K562 (cell line): ENCODE data around the gene CCDC13. TPM values are rescaled to one million over a fixed set of nuclear protein-coding genes. Genes with fewer than 3 reads are reported as not detected.

Experiments used
- ARHGAP35 ChIP-seq: fragments of 450-650 bp; IDR thresholded peaks from 2 replicates; pipeline ENCODE4 v1.6.1; 2018; ENCODE audit not compliant: partially characterized antibody
- GTF2E2 ChIP-seq: fragments of 200-800 bp; sonication (Bioruptor generic); IDR thresholded peaks from 2 replicates; pipeline ENCODE4 v1.6.1; 2016; ENCODE audit warnings: missing genetic modification characterization, missing compliant biosample characterization
- HNRNPUL1 ChIP-seq: fragments of 200-400 bp; formaldehyde crosslinking; IDR thresholded peaks from 2 replicates; pipeline ENCODE4 v1.6.1; 2017; ENCODE audit warnings: low read length
- KDM1A ChIP-seq, 2 experiments: fragments of 450-650 bp; IDR thresholded peaks; 2 replicates each; pipeline ENCODE4 v1.6.1; 2016; ENCODE audit warnings: mild to moderate bottlenecking in 2 of 2
- L3MBTL2 ChIP-seq: fragments of 450-650 bp; IDR thresholded peaks from 2 replicates; pipeline ENCODE4 v1.6.1; 2016; ENCODE audit warnings: mild to moderate bottlenecking, moderate library complexity
- PYGO2 ChIP-seq: fragments of 450-650 bp; IDR thresholded peaks from 2 replicates; pipeline ENCODE4 v1.6.1; 2016; ENCODE audit warnings: mild to moderate bottlenecking, missing genetic modification characterization, moderate library complexity, missing compliant biosample characterization
- RBM25 ChIP-seq: fragments of 200-400 bp; formaldehyde crosslinking; IDR thresholded peaks from 2 replicates; pipeline ENCODE4 v1.6.1; 2018; ENCODE audit warnings: low read length, low read depth, moderate library complexity; ENCODE audit not compliant: severe bottlenecking
- TCF3 ChIP-seq: sonication (generic); formaldehyde crosslinking; IDR thresholded peaks from 2 replicates; pipeline ENCODE4 v1.4.0; 2020; ENCODE audit warnings: mild to moderate bottlenecking, missing genetic modification reagents
- ZNF699 ChIP-seq: fragments of 250-450 bp; sonication (Bioruptor Pico); IDR thresholded peaks from 2 replicates; pipeline ENCODE4 v1.8.0; 2021; ENCODE audit warnings: mild to moderate bottlenecking, moderate library complexity; ENCODE audit not compliant: insufficient replicate concordance
- polyA plus RNA-seq, 8 experiments: library from polyadenylated mRNA; depleted of rRNA in 4 of 8; stranded (reverse) in 5 of 8; unstranded in 3 of 8; fragments of >200 nt; fragmentation: Nextera tagmentation in 2 of 8; fragmentation: Illumina TruSeq in 1 of 8; extraction: Ambion mirVana in 2 of 8; extraction: Trizol in 1 of 8; gene quantifications; 2 replicates each; pipeline versions ENCODE4 v1.2.1 to v1.2.3, GENCODE V29; 2011 to 2014; ENCODE audit warnings: inconsistent platforms in 1 of 8, missing spikeins in 1 of 8
- total RNA-seq, 7 experiments: library from RNA; depleted of rRNA in 6 of 7; stranded (reverse); fragments of >200 nt in 6 of 7; fragmentation: Illumina TruSeq in 2 of 7; extraction: Trizol in 2 of 7; gene quantifications; 2 replicates each; pipeline versions ENCODE4 v1.2.1 to v1.2.3, GENCODE V29; 2011 to 2021; ENCODE audit warnings: low replicate concordance in 1 of 7
- TF ChIP-seq, protein P1 (sequence below): fragments of 450-650 bp; IDR thresholded peaks from 2 replicates; pipeline ENCODE4 v1.6.1; 2017; ENCODE audit warnings: antibody characterized with exemption, mild to moderate bottlenecking
- TF ChIP-seq, protein P2 (sequence below): sonication (generic); formaldehyde crosslinking; IDR thresholded peaks from 2 replicates; pipeline ENCODE4 v1.8.0; 2022; ENCODE audit warnings: mild to moderate bottlenecking, missing genetic modification reagents
- TF ChIP-seq, protein P3 (sequence below): fragments of 250-450 bp; sonication (Bioruptor Pico); IDR thresholded peaks from 2 replicates; pipeline ENCODE4 v1.4.0; 2020; ENCODE audit warnings: mild to moderate bottlenecking, moderate library complexity
- TF ChIP-seq, protein P4 (sequence below): sonication (generic); formaldehyde crosslinking; IDR thresholded peaks from 2 replicates; pipeline ENCODE4 v1.8.0; 2022; ENCODE audit warnings: mild to moderate bottlenecking, missing genetic modification reagents, borderline replicate concordance
- TF ChIP-seq, protein P5 (sequence below): fragments of 250-450 bp; sonication (Bioruptor Pico); IDR thresholded peaks from 2 replicates; pipeline ENCODE4 v1.5.0; 2020; ENCODE audit warnings: mild to moderate bottlenecking, borderline replicate concordance

CCDC13 gene
- total and polyA plus RNA-seq, 9 of the 15 experiments (the other 6 are each of a cell fraction or from before 2014, with no cell fraction given) = 0.20 to 0.70 (median 0.48) TPM; not detected in 2

DNA sequence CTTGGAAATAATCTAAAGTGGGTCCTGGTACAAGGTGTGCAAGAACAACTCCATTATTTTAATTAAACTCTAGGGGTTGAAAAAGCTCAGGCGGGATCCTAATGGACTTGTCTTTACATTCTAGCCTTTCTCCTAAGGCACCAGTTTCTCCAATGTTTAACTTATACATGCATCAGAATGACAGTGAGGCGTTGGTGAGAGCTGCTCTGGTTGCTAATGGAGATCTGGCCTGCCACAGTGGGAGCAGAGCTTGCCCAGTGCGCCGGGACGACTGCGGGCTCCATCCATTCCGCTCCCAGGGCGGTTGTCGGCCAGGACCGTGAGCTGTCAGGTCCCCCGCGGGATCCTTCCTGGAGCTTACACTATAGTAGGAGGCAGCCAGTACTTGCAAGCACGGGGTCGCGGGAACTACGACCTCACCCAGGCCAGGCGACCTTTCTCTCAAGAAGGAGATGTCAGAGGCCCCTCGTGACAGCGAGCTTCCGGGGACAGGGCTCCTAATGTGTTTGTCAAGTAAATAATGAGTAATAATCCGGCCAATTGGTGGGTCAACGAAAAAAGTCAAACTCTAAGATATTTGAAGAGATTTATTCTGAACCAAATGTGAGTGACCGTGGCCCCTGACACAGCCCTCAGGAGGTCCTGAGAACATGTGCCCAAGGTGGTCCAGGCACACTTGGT lies 32.2 kb upstream of the CCDC13 start (continued):
- TF ChIP-seq, protein P1, sequence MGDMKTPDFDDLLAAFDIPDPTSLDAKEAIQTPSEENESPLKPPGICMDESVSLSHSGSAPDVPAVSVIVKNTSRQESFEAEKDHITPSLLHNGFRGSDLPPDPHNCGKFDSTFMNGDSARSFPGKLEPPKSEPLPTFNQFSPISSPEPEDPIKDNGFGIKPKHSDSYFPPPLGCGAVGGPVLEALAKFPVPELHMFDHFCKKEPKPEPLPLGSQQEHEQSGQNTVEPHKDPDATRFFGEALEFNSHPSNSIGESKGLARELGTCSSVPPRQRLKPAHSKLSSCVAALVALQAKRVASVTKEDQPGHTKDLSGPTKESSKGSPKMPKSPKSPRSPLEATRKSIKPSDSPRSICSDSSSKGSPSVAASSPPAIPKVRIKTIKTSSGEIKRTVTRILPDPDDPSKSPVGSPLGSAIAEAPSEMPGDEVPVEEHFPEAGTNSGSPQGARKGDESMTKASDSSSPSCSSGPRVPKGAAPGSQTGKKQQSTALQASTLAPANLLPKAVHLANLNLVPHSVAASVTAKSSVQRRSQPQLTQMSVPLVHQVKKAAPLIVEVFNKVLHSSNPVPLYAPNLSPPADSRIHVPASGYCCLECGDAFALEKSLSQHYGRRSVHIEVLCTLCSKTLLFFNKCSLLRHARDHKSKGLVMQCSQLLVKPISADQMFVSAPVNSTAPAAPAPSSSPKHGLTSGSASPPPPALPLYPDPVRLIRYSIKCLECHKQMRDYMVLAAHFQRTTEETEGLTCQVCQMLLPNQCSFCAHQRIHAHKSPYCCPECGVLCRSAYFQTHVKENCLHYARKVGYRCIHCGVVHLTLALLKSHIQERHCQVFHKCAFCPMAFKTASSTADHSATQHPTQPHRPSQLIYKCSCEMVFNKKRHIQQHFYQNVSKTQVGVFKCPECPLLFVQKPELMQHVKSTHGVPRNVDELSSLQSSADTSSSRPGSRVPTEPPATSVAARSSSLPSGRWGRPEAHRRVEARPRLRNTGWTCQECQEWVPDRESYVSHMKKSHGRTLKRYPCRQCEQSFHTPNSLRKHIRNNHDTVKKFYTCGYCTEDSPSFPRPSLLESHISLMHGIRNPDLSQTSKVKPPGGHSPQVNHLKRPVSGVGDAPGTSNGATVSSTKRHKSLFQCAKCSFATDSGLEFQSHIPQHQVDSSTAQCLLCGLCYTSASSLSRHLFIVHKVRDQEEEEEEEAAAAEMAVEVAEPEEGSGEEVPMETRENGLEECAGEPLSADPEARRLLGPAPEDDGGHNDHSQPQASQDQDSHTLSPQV = 0 out of 2 replicates have a peak, but pooled peaks have one; percentile 15
- TF ChIP-seq ZNF699 (no peak), GTF2E2 (tag) (no peak), ARHGAP35 (no peak), RBM25 (no peak), HNRNPUL1 (no peak), TCF3 (no peak), KDM1A (IDR thresholded peaks at IDR 0.05) (no peak), L3MBTL2 (peak; percentile 28; the same call in 1 of the 2 replicates), PYGO2 (no peak)
- TF ChIP-seq, protein P2, sequence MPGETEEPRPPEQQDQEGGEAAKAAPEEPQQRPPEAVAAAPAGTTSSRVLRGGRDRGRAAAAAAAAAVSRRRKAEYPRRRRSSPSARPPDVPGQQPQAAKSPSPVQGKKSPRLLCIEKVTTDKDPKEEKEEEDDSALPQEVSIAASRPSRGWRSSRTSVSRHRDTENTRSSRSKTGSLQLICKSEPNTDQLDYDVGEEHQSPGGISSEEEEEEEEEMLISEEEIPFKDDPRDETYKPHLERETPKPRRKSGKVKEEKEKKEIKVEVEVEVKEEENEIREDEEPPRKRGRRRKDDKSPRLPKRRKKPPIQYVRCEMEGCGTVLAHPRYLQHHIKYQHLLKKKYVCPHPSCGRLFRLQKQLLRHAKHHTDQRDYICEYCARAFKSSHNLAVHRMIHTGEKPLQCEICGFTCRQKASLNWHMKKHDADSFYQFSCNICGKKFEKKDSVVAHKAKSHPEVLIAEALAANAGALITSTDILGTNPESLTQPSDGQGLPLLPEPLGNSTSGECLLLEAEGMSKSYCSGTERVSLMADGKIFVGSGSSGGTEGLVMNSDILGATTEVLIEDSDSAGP (CRISPR knock-in tag) = no peak
- TF ChIP-seq, protein P3, sequence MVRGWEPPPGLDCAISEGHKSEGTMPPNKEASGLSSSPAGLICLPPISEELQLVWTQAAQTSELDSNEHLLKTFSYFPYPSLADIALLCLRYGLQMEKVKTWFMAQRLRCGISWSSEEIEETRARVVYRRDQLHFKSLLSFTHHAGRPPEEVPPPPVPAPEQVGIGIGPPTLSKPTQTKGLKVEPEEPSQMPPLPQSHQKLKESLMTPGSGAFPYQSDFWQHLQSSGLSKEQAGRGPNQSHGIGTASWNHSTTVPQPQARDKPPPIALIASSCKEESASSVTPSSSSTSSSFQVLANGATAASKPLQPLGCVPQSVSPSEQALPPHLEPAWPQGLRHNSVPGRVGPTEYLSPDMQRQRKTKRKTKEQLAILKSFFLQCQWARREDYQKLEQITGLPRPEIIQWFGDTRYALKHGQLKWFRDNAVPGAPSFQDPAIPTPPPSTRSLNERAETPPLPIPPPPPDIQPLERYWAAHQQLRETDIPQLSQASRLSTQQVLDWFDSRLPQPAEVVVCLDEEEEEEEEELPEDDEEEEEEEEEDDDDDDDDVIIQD (CRISPR knock-in tag) = no peak
- TF ChIP-seq, protein P4, sequence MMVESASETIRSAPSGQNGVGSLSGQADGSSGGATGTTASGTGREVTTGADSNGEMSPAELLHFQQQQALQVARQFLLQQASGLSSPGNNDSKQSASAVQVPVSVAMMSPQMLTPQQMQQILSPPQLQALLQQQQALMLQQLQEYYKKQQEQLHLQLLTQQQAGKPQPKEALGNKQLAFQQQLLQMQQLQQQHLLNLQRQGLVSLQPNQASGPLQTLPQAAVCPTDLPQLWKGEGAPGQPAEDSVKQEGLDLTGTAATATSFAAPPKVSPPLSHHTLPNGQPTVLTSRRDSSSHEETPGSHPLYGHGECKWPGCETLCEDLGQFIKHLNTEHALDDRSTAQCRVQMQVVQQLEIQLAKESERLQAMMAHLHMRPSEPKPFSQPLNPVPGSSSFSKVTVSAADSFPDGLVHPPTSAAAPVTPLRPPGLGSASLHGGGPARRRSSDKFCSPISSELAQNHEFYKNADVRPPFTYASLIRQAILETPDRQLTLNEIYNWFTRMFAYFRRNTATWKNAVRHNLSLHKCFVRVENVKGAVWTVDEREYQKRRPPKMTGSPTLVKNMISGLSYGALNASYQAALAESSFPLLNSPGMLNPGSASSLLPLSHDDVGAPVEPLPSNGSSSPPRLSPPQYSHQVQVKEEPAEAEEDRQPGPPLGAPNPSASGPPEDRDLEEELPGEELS = no peak
- TF ChIP-seq, protein P5, sequence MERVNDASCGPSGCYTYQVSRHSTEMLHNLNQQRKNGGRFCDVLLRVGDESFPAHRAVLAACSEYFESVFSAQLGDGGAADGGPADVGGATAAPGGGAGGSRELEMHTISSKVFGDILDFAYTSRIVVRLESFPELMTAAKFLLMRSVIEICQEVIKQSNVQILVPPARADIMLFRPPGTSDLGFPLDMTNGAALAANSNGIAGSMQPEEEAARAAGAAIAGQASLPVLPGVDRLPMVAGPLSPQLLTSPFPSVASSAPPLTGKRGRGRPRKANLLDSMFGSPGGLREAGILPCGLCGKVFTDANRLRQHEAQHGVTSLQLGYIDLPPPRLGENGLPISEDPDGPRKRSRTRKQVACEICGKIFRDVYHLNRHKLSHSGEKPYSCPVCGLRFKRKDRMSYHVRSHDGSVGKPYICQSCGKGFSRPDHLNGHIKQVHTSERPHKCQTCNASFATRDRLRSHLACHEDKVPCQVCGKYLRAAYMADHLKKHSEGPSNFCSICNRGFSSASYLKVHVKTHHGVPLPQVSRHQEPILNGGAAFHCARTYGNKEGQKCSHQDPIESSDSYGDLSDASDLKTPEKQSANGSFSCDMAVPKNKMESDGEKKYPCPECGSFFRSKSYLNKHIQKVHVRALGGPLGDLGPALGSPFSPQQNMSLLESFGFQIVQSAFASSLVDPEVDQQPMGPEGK = no peak
- TF ChIP-seq, all 486 proteins: peak for 12
